Rectal smooth muscle tissue (tissue), 1 donor: ENCODE data around the gene MAP1LC3B2.

Source experiments
- H3K27ac ChIP-seq: one replicate; pipeline ENCODE4 v1.7.0; 2013; ENCODE audit warnings: low read depth, low read length, inconsistent platforms
- H3K27me3 ChIP-seq: one replicate; pipeline ENCODE4 v1.7.0; 2013; ENCODE audit warnings: low read length; ENCODE audit not compliant: control insufficient read depth, insufficient read depth
- H3K36me3 ChIP-seq: one replicate; pipeline ENCODE4 v1.7.0; 2013; ENCODE audit warnings: low read length; ENCODE audit not compliant: control insufficient read depth, insufficient read depth
- H3K4me1 ChIP-seq: one replicate; pipeline ENCODE4 v1.7.0; 2013; ENCODE audit warnings: low read length; ENCODE audit not compliant: control insufficient read depth, insufficient read depth
- H3K4me3 ChIP-seq: one replicate; pipeline ENCODE4 v1.7.0; 2013; ENCODE audit warnings: low read length
- H3K9ac ChIP-seq: one replicate; pipeline ENCODE4 v1.7.0; 2013; ENCODE audit warnings: low read length

Gene MAP1LC3B2

DNA sequence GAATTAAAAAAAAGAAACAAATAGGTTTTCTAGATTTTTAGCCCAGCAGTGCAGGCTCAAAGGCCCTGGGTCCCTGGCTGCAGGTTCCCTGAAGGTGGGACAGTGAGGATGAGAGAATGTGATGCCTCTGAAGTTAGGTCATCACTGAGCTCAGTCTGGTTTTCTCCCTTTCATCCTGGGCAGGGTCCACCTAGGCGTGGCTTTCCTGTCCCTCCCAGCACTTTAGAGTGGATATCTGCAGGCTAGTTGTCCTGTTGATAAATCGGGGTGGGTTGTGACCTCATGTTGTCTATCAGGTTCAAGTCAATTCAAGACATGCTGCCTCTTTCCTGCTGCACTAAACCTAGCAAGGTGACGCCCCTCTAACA is 60.9 kb downstream of the MAP1LC3B2 start:
- H3K27ac ChIP-seq, result no peak overlapping the region
- H3K4me1 ChIP-seq, result no peaks in the 10 kb centered on the region
- H3K4me3 ChIP-seq, result no peak overlapping the region
- H3K27me3 ChIP-seq, result no peaks in the 10 kb centered on the region
- no peak overlapping the region for H3K9ac ChIP-seq
- H3K36me3 ChIP-seq, result no peaks in the 10 kb centered on the region

- H3K4me3 ChIP-seq, result no peak overlapping the region
- H3K27ac ChIP-seq, result no peak overlapping the region
- no peak overlapping the region for H3K9ac ChIP-seq
- no peaks in the 10 kb centered on the region for H3K36me3 ChIP-seq
- no peaks in the 10 kb centered on the region for H3K27me3 ChIP-seq
- H3K4me1 ChIP-seq, result no peaks in the 10 kb centered on the region
These were observed 61.5 kb downstream of the MAP1LC3B2 start for GRCh38 chr12:116620492-116621191.

DNA sequence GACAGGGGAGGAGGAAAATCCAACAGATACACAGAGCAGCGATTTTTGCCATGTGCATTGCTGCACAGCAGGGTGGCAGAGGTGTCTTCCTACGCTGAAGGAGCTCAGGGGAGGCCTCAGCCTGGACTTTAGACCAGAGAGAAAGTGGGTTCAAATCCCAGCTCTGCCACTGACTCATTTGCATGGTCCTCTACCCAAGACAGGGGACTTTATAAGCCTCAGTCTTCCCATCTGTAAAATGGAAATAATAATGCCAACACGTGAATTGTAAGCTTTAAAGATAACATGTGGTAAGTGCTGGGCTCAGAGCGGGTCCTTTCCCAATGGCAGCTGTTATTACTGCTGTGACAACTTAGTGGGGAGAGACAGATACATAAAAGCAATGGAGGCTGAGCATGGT is 62.0 kb downstream of the MAP1LC3B2 start:
- no peak overlapping the region for H3K27ac ChIP-seq

DNA sequence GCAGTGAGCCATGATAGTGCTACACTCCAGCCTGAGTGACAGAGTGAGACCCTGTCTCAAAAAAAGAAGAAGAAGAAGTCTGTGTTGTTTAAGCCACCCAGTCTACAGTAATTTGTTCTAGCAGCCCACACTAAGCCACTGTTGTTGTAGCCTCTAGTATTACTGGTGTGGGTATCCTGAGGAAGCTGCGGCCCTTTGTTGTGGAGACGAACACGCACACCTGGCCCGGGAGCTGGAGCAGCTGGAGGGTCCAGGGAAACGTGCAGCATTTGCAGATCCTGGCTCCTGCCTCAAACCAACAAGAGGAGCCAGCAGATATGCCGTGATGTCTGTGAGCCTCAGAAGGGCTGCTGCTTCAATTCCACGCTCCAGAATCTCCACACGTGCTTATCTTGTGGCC is 65.3 kb downstream of the MAP1LC3B2 start:
- H3K4me1 ChIP-seq, result no peaks in the 10 kb centered on the region
- H3K36me3 ChIP-seq, result no peaks in the 10 kb centered on the region
- H3K9ac ChIP-seq, result no peak overlapping the region
- H3K4me3 ChIP-seq, result no peak overlapping the region
- no peaks in the 10 kb centered on the region for H3K27me3 ChIP-seq
- no peak overlapping the region for H3K27ac ChIP-seq

More for the DNA sequence above, 62.0 kb downstream of the MAP1LC3B2 start:
- H3K4me3 ChIP-seq, result no peak overlapping the region
- H3K36me3 ChIP-seq, result no peaks in the 10 kb centered on the region
- no peaks in the 10 kb centered on the region for H3K4me1 ChIP-seq
- no peak overlapping the region for H3K9ac ChIP-seq
- no peaks in the 10 kb centered on the region for H3K27me3 ChIP-seq

DNA sequence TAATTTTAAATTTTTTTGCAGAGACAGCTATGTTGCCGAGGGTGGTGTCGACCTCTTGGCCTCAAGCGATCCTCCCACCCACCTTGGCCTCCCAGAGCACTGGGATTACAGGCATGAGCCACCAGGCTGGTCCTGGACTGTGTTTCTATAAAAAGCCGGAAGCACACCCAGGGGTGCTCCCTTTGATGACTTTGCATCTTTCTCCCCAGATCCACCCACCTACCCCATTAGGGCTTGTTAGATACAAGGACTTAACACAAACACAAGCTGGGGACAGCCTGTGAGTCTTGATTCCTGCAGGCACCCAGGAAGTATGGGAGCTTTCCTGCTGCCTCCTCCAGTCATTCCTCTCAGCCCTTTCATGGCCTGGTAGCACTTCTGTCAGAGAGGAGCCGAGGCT is 67.0 kb downstream of the MAP1LC3B2 start:
- Histone ChIP-seq H3K4me3 (no peak overlapping the region), H3K9ac (no peak overlapping the region), H3K4me1 (no peaks in the 10 kb centered on the region), H3K36me3 (no peaks in the 10 kb centered on the region), H3K27me3 (no peaks in the 10 kb centered on the region), H3K27ac (no peak overlapping the region)
